HG03520 (cell line): ENCODE measurements around the gene SMOC2.

ENCODE experiments used
- ATAC-seq: cut with Tn5 transposase; IDR thresholded peaks from one replicate; pipeline ENCODE4 v1.9.1; 2021; ENCODE audit warnings: mild to moderate bottlenecking, moderate library complexity; ENCODE audit not compliant: unreplicated experiment

Gene SMOC2

GRCh38 chr6:168415098-168415992 is 25.6 kb upstream of the SMOC2 start:
- no peak for ATAC-seq

GRCh38 chr6:168415993-168416530 is 24.9 kb upstream of the SMOC2 start:
- no peak for ATAC-seq

GRCh38 chr6:168416531-168416930 is 24.5 kb upstream of the SMOC2 start:
- no peak for ATAC-seq

GRCh38 chr6:168417191-168417590 is 23.8 kb upstream of the SMOC2 start:
- no peak for ATAC-seq

GRCh38 chr6:168417679-168418557 is 23.1 kb upstream of the SMOC2 start:
- no peak for ATAC-seq

- ATAC-seq = no peak
Observed at GRCh38 chr6:168418711-168419121, 22.3 kb upstream of the SMOC2 start.

- ATAC-seq = no peak
Observed at GRCh38 chr6:168419569-168419968, 21.4 kb upstream of the SMOC2 start.

- ATAC-seq = no peak
Observed at GRCh38 chr6:168420084-168420483, 20.9 kb upstream of the SMOC2 start.

GRCh38 chr6:168420706-168421105 is 20.3 kb upstream of the SMOC2 start:
- no peak for ATAC-seq

GRCh38 chr6:168427184-168427583 is 13.8 kb upstream of the SMOC2 start:
- ATAC-seq = no peak

GRCh38 chr6:168428052-168428826 is 12.7 kb upstream of the SMOC2 start:
- no peak for ATAC-seq

- ATAC-seq = no peak
Observed at GRCh38 chr6:168428863-168429262, 12.1 kb upstream of the SMOC2 start.

GRCh38 chr6:168432196-168432595 is 8.8 kb upstream of the SMOC2 start:
- ATAC-seq = no peak

GRCh38 chr6:168433898-168434297 is 7.1 kb upstream of the SMOC2 start:
- ATAC-seq = no peak

GRCh38 chr6:168434505-168434904 is 6.5 kb upstream of the SMOC2 start:
- no peak for ATAC-seq

- ATAC-seq = no peak
Observed at GRCh38 chr6:168437751-168438150, 3.2 kb upstream of the SMOC2 start.

- ATAC-seq = no peak
Observed at GRCh38 chr6:168438783-168439520, 2.0 kb upstream of the SMOC2 start.

- no peak for ATAC-seq
Observed at GRCh38 chr6:168439794-168440450, 1.1 kb upstream of the SMOC2 start.
